A673 (cell line): Measurements from ENCODE around the gene LCLAT1. TPM values are rescaled to one million over a fixed set of nuclear protein-coding genes. Genes with fewer than 3 reads are reported as not detected.

Experiments used
- BruUV-seq: library from RNA; stranded (reverse); fragments of 400-500 nt; replicated peaks from 2 replicates; lab custom pipeline; 2021; lab: Mats Ljungman, UMichigan
- CTCF ChIA-PET: fragments of 300-600 bp; sonication (Branson Sonifier 250); formaldehyde crosslinking; loops from one replicate; lab custom pipeline; 2022; ENCODE audit warnings: antibody characterized with exemption; lab: Charles Lee
- POLR2A ChIA-PET: fragments of 300-600 bp; sonication (Branson Sonifier 250); formaldehyde crosslinking; loops from one replicate; lab custom pipeline; 2022; ENCODE audit warnings: antibody characterized with exemption; ENCODE audit not compliant: low non-redundant PET; lab: Charles Lee
- DNase-seq: peaks from one replicate; pipeline ENCODE4 v3.0.0-alpha.2; 2015; ENCODE audit warnings: low spot score
- H3K27ac ChIP-seq: fragments of 200-600 bp; sonication (generic); 2 replicates; pipeline ENCODE4 v1.5.1; 2016; ENCODE audit warnings: mixed run types, low read depth, mild to moderate bottlenecking, mixed read lengths, antibody characterized with exemption, low read length; ENCODE audit not compliant: poor library complexity, severe bottlenecking
- H3K27me3 ChIP-seq: fragments of 200-600 bp; sonication (generic); replicated peaks from 2 replicates; pipeline ENCODE4 v1.6.1; 2017; ENCODE audit warnings: mixed run types, low read depth, mild to moderate bottlenecking, mixed read lengths, antibody characterized with exemption, low read length; ENCODE audit not compliant: insufficient read depth, poor library complexity
- H3K36me3 ChIP-seq: fragments of 200-600 bp; sonication (generic); 2 replicates; pipeline ENCODE4 v1.6.1; 2016; ENCODE audit warnings: mixed run types, mild to moderate bottlenecking, mixed read lengths, antibody characterized with exemption, low read length; ENCODE audit not compliant: insufficient read depth, poor library complexity, severe bottlenecking
- H3K4me1 ChIP-seq: fragments of 200-600 bp; sonication (generic); 2 replicates; pipeline ENCODE4 v1.6.1; 2017; ENCODE audit warnings: mixed run types, mild to moderate bottlenecking, mixed read lengths, antibody characterized with exemption, low read length; ENCODE audit not compliant: insufficient read depth, poor library complexity, severe bottlenecking
- H3K4me3 ChIP-seq: fragments of 200-600 bp; sonication (generic); 2 replicates; pipeline ENCODE4 v1.5.1; 2016; ENCODE audit warnings: low read depth, mixed run types, mild to moderate bottlenecking, mixed read lengths, low read length; ENCODE audit not compliant: poor library complexity, severe bottlenecking
- H3K9me3 ChIP-seq: fragments of 200-600 bp; sonication (generic); 2 replicates; pipeline ENCODE4 v1.6.1; 2016; ENCODE audit warnings: mixed run types, low read depth, mild to moderate bottlenecking, mixed read lengths, antibody characterized with exemption, low read length; ENCODE audit not compliant: poor library complexity, severe bottlenecking
- CTCF ChIP-seq: fragments of 300-800, 200-600 bp; sonication (generic); conservative IDR thresholded peaks from 2 replicates; pipeline ENCODE4 v1.5.1; 2017; ENCODE audit warnings: low read depth, mild to moderate bottlenecking, antibody characterized with exemption, low read length, moderate library complexity, mixed read lengths
- EZH2 ChIP-seq: fragments of 200-600 bp; sonication (generic); IDR thresholded peaks from 2 replicates; pipeline ENCODE4 v1.6.1; 2017; ENCODE audit warnings: borderline replicate concordance, low read depth, mild to moderate bottlenecking, mixed read lengths, antibody characterized with exemption, low read length; ENCODE audit not compliant: poor library complexity, severe bottlenecking
- intact Hi-C: fragments of 100-400 bp; cut with micrococcal nuclease; formaldehyde crosslinking; loops from one replicate; pipeline ENCODE4 v1.10.0; 2022; ENCODE audit not compliant: unreplicated experiment
- total RNA-seq: library from RNA; stranded (reverse); gene quantifications from 2 replicates; pipeline ENCODE4 v1.2.3, GENCODE V29; 2021

Gene LCLAT1
- total RNA-seq, 1 experiment from 2014 or later = 35.3 TPM

DNA sequence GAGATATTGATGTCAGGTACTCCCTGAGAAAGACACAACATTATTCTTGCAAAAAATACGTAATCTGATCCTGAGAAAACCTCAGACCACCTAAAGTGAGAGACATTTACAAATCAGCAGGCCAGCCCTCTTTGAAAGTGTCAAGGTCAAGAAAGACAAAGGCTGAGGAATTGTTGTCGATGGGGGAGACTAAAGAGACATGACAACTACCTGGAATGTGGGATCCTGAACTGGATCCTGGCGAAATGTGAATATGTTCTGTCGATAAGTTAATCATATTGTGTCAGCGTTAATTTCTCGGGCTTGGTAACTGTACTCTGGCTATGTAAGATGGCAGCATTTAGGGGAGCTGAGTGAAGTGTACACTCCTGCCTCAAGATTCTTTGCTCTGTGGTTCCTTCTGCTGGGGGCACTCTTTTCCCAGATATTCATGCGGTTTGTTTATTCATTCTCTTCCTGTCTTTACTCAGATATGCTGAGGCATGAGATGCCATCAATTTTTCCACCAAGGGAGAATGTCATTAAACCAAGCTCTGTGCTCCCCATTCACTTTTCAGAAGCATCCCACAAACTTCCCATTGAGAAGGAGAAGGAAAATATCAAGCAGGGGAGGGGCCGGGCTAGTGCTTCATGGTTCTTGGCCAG lies 205.3 kb downstream of the LCLAT1 start:
- no peak for DNase-seq
- no TSS peak for BruUV-seq
- Histone ChIP-seq H3K4me1 (no peaks in the 10 kb centered on the region), H3K9me3 (no peaks in the 10 kb centered on the region), H3K36me3 (no peaks in the 10 kb centered on the region), H3K27me3 (no peaks in the 10 kb centered on the region), H3K4me3 (no peak overlapping the region), H3K27ac (no peak overlapping the region)
- TF ChIP-seq CTCF (no peak), EZH2 (no peak)
- POLR2A ChIA-PET = no interaction called here
- intact Hi-C loops = no loop called here
- CTCF ChIA-PET = no interaction called here

DNA sequence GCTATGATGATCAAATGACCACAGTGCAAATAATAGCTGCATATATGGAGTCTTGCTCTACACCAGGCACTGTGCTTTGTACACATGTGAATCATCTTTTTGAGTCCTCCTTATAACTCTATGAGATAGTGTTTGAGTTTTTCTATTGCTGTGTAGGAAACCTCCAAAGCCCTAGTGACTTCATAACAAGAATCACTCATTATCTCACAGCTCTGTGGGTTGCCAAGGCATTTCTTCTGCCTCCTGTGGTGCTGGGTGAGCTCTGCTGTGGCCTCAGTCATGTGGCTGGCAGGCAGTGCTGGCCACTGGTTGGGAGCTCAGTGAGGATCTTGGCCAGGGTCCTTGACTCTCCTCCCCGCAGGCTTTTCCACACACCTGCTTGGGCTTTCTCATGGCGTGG lies 206.8 kb downstream of the LCLAT1 start:
- no peak overlapping the region for H3K4me3 ChIP-seq
- no TSS peak for BruUV-seq
- no peak for DNase-seq
- H3K27me3 ChIP-seq = no peaks in the 10 kb centered on the region
- H3K36me3 ChIP-seq = no peaks in the 10 kb centered on the region
- TF ChIP-seq CTCF = no peak
- no peak for TF ChIP-seq EZH2
- ChIA-PET CTCF (no interaction called here), POLR2A (no interaction called here)
- H3K9me3 ChIP-seq = no peaks in the 10 kb centered on the region
- no peaks in the 10 kb centered on the region for H3K4me1 ChIP-seq
- H3K27ac ChIP-seq = no peak overlapping the region
- intact Hi-C loops = no loop called here

- BruUV-seq = no TSS peak
- ChIA-PET POLR2A (no interaction called here), CTCF (no interaction called here)
- H3K27ac ChIP-seq = no peak overlapping the region
- no peaks in the 10 kb centered on the region for H3K27me3 ChIP-seq
- no peaks in the 10 kb centered on the region for H3K9me3 ChIP-seq
- H3K4me1 ChIP-seq = no peaks in the 10 kb centered on the region
- no peak overlapping the region for H3K4me3 ChIP-seq
- no peak for DNase-seq
- no peaks in the 10 kb centered on the region for H3K36me3 ChIP-seq
- TF ChIP-seq EZH2 (no peak), CTCF (no peak)
- intact Hi-C loops = no loop called here
Observed at GRCh38 chr2:30654404-30654803, 207.4 kb downstream of the LCLAT1 start.
